ENCODE results near the gene CYYR1. TPM values are rescaled to one million over a fixed set of nuclear protein-coding genes. Genes with fewer than 3 reads are reported as not detected.

Gene CYYR1
- total and polyA plus RNA-seq, 7 donors = 1.8 to 13.0 (median 4.5) TPM

- no peak for TF ChIP-seq POLR2AphosphoS5 (IDR thresholded peaks at IDR 0.05)
- TF ChIP-seq EP300 (IDR thresholded peaks at IDR 0.05) = no peak
- no peak for TF ChIP-seq CTCF (IDR thresholded peaks at IDR 0.05)
- no peak for TF ChIP-seq POLR2A (IDR thresholded peaks at IDR 0.05)
- WGBS, 2 donors = 57 to 82% methylated on average over 4 of the region's 4 CpGs
- no peak overlapping the region for H3K4me3 ChIP-seq
- no peaks in the 10 kb centered on the region for H3K36me3 ChIP-seq
- DNase-seq = no peak
- no peaks in the 10 kb centered on the region for H3K9me3 ChIP-seq
- H3K27me3 ChIP-seq = no peaks in the 10 kb centered on the region
- H3K4me1 ChIP-seq = no peaks in the 10 kb centered on the region
- no peak overlapping the region for H3K27ac ChIP-seq
- intact Hi-C loops (cut with DNase I) = no loop called here
These were observed 38.6 kb downstream of the CYYR1 start for GRCh38 chr21:26534517-26534916.

GRCh38 chr21:26532208-26532607, 40.9 kb downstream of the CYYR1 start:
- Histone ChIP-seq H3K4me1 (no peaks in the 10 kb centered on the region), H3K9me3 (no peaks in the 10 kb centered on the region), H3K36me3 (no peaks in the 10 kb centered on the region), H3K27me3 (no peaks in the 10 kb centered on the region), H3K27ac (no peak overlapping the region), H3K4me3 (no peak overlapping the region)
- no peak for TF ChIP-seq POLR2A (IDR thresholded peaks at IDR 0.05)
- DNase-seq = no peak
- intact Hi-C loops (cut with DNase I) = no loop called here
- 65 to 70% methylated on average over 2 of the region's 2 CpGs for WGBS, 2 donors

GRCh38 chr21:26529526-26529925, 43.6 kb downstream of the CYYR1 start:
- intact Hi-C loops (cut with DNase I) = no loop called here
- H3K4me1 ChIP-seq = no peaks in the 10 kb centered on the region
- no peaks in the 10 kb centered on the region for H3K9me3 ChIP-seq
- H3K4me3 ChIP-seq = no peak overlapping the region
- no peaks in the 10 kb centered on the region for H3K36me3 ChIP-seq
- no peak for DNase-seq
- no peak for TF ChIP-seq EP300 (IDR thresholded peaks at IDR 0.05)
- WGBS, 2 donors = 89 to 94% methylated on average over 1 of the region's 1 CpG
- no peaks in the 10 kb centered on the region for H3K27me3 ChIP-seq
- no peak overlapping the region for H3K27ac ChIP-seq

GRCh38 chr21:26528882-26529281, 44.2 kb downstream of the CYYR1 start:
- DNase-seq = no peak
- no peak overlapping the region for H3K27ac ChIP-seq
- no peak overlapping the region for H3K4me3 ChIP-seq
- H3K9me3 ChIP-seq = no peaks in the 10 kb centered on the region
- TF ChIP-seq EP300 (IDR thresholded peaks at IDR 0.05) (no peak), POLR2A (IDR thresholded peaks at IDR 0.05) (no peak), POLR2AphosphoS5 (IDR thresholded peaks at IDR 0.05) (no peak), CTCF (IDR thresholded peaks at IDR 0.05) (no peak)
- H3K4me1 ChIP-seq = no peaks in the 10 kb centered on the region
- intact Hi-C loops (cut with DNase I) = no loop called here
- H3K27me3 ChIP-seq = no peaks in the 10 kb centered on the region
- H3K36me3 ChIP-seq = no peaks in the 10 kb centered on the region

GRCh38 chr21:26522704-26523103, 50.4 kb downstream of the CYYR1 start:
- intact Hi-C loops (cut with DNase I) = no loop called here
- H3K4me3 ChIP-seq = no peak overlapping the region
- H3K9me3 ChIP-seq = no peaks in the 10 kb centered on the region
- DNase-seq = no peak
- 73 to 76% methylated on average over 7 of the region's 7 CpGs for whole genome bisulfite sequencing, 2 donors
- no peaks in the 10 kb centered on the region for H3K36me3 ChIP-seq
- no peaks in the 10 kb centered on the region for H3K27me3 ChIP-seq
- no peak overlapping the region for H3K27ac ChIP-seq
- no peaks in the 10 kb centered on the region for H3K4me1 ChIP-seq
- TF ChIP-seq CTCF (IDR thresholded peaks at IDR 0.05) (no peak), EP300 (IDR thresholded peaks at IDR 0.05) (no peak), POLR2AphosphoS5 (IDR thresholded peaks at IDR 0.05) (no peak), POLR2A (IDR thresholded peaks at IDR 0.05) (no peak)

- Histone ChIP-seq H3K27me3 (no peaks in the 10 kb centered on the region), H3K36me3 (no peaks in the 10 kb centered on the region), H3K4me1 (no peaks in the 10 kb centered on the region), H3K4me3 (no peak overlapping the region), H3K27ac (no peak overlapping the region), H3K9me3 (no peaks in the 10 kb centered on the region)
- 64 to 81% methylated on average over 1 of the region's 1 CpG for WGBS, 2 donors
- intact Hi-C loops (cut with DNase I) = no loop called here
- no peak for DNase-seq
- TF ChIP-seq CTCF (IDR thresholded peaks at IDR 0.05) (no peak), POLR2A (IDR thresholded peaks at IDR 0.05) (no peak), EP300 (IDR thresholded peaks at IDR 0.05) (no peak), POLR2AphosphoS5 (IDR thresholded peaks at IDR 0.05) (no peak)
These were observed 53.9 kb downstream of the CYYR1 start for GRCh38 chr21:26519142-26519541.
